Fibroblast of gingiva (primary cell): Measurements from ENCODE around the gene CAPZB.
A peak's percentile ranks its signal among the peaks of the same experiment; 100 is the strongest.
"Not testable (repeated sequence)": the region's sequence is repeated elsewhere in the genome, so short reads cannot be mapped to it uniquely, and the experiment has no call there.

ENCODE experiments used
- DNase-seq: peaks from one replicate; pipeline ENCODE4 v3.0.0-alpha.2; 2011; ENCODE audit warnings: low read depth

The CAPZB gene

DNA sequence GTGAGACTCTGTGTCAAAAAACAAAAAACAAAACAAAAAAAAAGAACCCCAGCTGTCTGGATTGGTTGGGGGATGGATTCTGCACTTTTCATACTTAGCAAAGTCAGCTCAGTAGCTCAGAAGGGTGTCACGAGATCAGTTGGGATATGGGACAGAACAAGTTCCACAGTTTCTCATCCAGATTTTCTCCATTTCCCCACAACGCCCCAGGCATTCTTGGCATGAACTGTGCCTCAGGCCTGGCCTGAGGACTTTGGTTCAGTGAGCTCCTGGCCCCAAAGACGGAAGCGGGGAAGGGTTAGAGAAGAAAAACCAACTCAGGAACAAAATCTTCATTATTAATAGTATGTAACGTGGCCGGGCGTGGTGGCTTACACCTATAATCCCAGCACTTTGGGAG, 175.3 kb downstream of the CAPZB start:
- peak; percentile 54 for DNase-seq

DNA sequence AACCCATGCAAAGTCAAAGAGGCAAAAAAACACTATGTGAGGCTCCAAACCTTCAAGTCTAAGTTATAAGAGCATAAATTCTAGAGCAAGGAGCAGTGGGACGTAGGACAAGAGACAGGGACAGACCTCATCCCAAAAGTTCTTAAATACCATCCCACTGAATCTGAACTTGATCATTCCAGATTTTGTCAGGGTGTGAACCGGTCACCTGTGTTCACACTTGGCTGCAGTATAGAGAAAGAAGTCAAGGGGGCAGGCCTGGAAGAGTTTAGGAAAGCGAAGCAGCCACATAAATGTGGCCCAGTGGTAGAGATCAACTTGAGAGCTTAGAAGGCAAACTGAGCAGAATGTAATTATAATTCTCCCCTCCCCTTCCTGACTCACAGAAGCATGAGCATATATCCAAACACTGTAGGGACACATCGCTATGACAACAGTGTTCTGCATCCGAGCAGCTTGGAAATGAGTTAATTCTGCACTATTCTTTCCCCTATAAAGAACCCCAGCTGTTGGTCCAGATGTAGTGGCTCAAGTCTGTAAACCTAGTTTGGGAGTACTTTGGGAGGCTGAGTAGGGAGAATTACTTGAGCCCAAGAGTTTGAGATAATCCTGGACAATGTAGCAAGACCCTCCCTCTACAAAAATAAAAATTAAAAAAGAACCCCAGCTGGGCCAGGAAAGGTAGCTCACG, 176.1 kb downstream of the CAPZB start:
- peak; percentile 76 for DNase-seq

DNA sequence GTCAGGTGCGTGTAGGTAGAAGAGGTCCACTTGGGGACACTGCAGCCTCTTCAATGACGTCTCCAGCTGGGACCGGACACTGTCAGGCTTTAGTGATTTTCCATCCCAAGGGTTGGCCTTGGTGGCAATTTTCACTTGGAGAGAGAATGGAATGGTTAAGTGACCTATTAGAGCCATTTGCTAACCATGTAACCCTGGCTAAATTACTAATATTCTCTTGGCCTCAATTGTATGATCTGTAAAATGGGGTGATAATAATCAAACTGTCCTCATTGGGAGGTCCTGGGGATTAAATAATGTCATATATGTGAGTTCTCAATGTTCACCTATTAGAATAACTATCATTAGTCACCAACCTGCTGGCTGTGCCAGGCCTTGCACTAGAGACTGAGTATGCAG, 176.8 kb downstream of the CAPZB start:
- no peak for DNase-seq

DNA sequence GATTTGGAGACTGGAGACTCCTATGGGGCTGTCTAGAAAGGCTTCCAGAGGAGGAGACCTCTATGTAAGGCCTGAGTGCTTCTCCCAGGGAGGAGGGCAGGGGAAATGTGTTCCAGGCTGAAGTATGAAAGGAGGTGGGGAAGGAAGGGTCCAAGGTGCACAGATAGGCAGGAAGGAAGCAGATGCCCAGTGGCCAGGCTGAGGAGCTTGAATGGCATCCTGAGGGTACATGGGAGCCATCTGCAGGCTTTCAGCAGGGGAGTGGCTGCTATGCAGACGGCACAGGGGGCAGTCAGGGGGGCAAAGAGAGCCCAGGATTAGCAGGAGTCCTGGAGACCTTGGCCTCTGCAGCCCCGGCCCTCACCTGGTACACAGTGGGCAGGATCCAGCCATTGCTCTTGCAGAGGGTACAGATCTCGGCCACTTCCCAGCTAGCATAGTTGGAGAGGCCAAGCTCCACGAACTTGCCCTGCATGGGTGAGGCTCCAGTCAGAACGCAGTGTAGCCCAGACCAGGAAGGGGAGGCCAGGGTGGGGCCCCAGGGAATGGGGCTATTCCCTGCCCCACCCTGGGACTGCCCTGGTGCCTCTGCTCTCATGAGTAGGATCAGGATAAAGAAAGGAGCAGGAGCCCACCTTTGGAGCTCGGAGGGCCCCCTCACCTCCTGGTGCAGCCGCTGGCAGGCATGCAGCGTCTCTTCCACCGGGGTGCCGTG, 177.4 kb downstream of the CAPZB start:
- no peak for DNase-seq

DNA sequence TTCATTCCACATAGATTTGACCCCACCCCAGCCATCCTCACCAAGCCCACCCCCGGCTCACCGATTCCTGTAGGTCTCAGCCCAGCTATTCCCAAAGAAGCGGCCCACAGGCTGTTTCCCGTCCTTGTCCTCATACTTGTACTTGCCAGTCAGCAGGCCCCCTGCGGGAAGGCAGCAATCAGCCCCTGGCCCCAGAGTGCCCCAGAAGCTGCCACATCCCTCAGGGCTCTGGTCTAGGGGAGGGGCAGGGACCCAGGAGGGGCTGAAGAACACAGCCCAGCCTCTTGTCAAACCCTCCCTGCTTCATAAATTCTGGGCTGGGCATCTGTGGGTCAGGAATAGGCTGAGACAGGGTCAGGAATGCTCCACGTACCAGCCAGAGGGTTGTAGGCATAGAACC, 178.4 kb downstream of the CAPZB start:
- DNase-seq, result no peak

DNA sequence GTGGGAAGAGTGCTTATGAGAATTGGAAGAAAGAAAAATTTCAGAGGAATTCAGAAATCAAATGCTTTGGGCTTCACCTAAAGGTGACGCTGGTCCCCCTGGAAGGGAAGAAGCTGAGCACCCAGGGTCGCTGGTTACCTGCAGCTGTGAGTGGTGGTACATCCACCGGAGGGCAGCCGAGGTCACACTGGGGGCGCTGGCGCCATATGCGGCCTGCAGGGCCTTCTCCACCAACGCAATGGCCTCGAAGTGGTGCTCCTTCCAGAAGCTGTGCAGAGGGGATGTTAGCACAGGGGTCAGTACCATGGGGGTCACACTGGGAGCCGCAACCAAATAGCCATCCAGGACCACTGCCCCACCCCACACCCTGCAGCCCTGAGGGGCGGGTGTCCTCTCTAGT, 179.5 kb downstream of the CAPZB start:
- no peak for DNase-seq

DNA sequence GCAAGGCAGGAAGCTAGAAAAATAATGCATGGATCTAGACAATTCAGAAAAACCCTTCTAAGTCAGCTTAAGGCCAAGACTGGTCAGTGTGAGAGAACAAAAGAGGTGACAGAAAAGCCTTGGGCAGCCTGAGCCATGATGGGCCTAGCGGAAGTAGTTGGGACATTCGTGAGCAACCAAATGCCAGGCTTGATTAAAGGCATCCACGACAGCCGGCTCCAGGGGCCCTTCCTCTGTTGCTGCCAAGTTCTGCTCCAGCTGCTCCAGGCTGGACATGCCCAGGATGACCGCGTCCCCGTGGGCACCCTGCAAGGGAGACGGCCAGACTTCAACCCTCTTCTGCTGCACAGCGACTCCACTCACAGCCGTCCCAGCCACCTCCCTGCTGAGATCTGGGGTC, 181.3 kb downstream of the CAPZB start:
- DNase-seq, result not testable (repeated sequence)

DNA sequence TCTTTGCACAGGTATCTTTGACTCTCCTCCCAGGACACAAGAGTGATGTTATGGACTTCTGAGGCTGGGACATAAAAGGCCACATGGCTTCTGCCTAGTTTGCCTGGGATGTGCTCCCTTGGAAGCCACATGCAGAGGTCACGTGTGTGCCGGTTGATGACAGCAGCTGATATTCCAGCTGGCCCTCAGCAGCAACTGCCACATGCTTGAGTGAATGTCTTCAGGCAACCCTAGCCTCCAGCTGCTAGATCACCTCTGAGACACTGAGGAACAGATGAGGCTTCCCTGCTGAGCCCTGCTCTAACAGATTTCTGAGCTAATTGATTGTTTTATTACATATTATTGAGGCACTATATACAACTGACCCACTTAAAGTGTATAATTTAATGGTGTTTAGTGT, 185.1 kb downstream of the CAPZB start:
- DNase-seq, result no peak

DNA sequence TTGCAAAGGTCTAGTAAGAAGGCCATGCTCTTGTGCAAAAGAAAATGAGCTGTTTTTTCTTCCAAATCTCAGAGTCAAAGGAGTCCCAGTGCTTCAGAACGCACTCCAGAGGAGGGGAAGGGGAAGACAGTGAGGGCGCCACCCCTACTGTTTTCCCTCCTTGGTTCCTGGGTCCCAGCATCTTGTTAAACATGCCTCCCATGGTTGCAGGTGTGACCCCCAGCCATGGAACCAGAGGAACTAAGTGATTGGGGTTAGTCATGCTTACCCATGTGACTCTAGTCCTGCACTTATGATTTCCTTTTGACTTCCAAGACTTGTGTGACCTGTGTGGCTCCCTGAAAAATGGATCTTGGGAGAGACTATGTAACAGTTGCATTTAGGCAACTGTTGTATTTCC, 190.7 kb downstream of the CAPZB start:
- DNase-seq, result no peak

DNA sequence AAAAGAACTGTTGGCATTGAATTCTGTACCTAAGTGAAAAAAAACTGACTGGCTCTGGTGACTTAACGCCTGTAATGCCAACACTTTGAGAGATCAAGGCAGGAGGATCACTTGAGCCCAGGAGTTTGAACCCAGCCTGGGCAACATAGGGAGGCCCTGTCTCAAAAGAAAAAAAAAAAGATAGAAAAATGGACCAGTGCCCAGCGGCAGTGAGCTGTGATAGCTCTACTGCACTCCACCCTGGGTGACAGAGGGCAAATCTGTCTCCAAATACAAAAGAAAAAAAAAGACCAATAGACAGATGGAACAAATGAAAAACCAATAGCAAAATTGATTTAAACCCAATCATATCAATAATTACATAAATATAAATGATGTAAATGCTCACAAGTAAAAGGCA, 196.1 kb downstream of the CAPZB start:
- DNase-seq, result no peak
